Stimulated activated CD8-positive, alpha-beta memory T cell treated with anti-CD3 and anti-CD28 coated beads, Interleukin-15, amount 100 ng/mL, for 1 hour (primary cell): ENCODE results near the gene PTPRD.

Experiments
- DNase-seq: peaks from one replicate; pipeline ENCODE4 v3.0.0-alpha.2; 2020; ENCODE audit warnings: low read depth

The PTPRD gene

DNA sequence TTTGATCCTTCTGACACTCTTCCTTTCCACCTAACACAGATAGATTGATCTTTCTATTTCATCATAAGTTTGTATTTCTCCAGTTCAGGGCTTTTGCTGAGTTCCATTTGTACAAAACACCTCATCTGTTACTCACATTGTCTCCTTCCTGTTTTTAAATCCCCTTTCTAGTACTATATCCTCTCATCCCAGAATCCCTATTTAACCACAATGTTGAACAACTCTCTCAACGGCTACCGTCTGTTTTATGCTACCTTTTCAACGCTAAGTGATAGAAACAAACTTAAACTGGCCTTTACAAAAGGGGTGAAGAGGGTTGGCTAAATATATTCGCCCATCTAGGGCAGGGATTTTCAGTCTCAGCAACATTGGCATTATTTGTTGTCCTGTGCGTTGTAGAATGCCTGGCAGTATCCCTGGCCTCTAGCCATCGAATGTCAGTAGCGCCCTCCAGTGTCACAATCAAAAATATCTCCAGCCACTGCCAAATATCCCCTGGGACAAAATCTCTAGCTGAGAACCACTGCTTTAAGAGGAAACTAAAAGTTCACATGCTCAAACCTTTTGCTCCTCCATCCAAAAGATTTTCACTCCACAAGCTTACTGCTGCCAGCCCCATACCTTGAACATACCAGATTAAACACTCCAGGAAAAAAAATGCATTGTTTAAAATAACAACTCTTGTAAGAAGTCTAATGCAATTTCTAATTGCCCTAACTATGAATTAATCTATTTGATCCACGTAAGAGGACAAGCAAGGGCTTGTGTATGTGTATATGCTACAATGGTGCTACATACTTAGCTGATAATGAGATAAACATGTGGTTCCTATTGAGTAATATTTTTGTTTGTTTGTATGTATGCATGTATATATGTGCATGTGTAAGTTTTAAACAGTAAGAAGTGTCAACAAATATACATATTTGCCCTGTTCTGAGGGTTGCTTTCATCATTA, 344.0 kb downstream of the PTPRD start:
- DNase-seq, result no peak

DNA sequence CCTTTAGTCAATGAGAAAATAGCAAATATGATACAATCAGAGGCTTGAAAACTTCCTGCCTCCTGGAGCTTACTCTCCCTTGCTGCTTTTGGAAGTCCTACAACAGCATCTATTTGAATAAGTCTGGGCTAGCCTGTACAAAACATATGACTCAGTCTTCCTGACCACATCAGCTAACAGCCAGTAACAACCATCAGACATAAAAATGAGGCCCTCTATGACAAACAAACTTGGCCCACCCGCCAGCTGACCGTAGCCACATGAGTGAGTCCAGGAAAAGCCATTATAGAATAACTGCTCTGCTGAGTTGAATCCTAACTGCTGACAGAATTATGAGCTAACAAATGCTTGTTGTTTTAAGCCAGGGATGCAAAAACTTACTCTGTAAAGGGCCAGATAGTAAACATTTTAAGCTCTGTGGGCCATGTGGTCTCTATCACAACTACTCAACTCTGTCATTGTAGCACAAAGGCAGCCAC, 347.6 kb downstream of the PTPRD start:
- no peak for DNase-seq

DNA sequence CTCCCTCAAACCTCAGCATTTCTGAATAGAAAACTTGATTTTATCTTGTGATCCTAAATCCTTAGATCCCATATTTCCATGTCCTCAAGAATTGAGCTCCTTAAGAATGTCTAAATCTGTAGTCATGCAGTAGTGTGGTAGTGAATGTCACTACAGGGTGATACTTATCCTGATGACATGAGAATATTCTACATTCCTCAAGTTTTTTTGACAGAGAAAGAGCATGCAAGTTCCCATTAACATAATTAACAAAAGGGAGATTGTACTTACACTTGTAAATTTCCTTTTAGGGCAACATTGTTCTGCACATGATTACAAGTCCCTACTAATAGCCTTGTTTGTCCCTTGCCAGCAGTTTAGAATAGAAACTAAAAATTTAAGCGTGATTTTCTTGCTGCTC, 352.3 kb downstream of the PTPRD start:
- no peak for DNase-seq

DNA sequence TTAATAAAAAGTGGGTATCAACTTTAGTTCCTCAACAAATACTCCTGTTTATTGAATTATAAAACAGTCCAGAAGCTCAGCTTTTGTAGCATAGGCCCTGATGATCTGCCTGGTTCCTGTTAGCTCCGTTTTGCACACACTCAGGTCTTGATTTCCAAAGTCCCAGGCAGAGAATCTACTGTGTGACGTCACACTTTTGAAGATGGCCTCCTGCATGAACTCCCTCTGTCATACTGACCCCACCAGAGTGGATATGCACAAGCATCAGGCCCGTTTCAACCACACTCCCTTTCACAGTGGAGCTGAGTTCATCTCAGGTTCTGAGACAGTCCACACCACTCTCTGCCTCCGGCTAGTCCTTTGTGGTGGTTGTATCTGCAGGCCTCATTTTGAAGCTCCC, 353.1 kb downstream of the PTPRD start:
- no peak for DNase-seq

DNA sequence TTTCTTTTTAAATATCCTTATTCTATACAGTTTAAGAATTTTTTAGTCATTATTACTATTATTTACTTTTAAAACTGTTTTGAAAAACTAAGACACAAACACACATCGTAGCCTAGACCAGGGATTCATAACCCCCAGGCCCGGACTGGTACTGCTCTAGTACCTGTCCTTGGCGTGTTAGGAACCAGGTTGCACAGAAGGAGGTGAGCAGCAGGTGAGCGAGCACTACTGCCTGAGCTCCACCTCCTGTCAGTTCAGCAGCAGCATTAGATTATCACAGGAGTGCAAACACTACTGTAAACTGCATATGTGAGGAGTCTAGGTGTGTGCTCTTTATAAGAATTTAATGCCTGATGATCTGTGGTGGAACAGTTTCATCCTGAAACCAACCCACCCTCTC, 357.0 kb downstream of the PTPRD start:
- no peak for DNase-seq

DNA sequence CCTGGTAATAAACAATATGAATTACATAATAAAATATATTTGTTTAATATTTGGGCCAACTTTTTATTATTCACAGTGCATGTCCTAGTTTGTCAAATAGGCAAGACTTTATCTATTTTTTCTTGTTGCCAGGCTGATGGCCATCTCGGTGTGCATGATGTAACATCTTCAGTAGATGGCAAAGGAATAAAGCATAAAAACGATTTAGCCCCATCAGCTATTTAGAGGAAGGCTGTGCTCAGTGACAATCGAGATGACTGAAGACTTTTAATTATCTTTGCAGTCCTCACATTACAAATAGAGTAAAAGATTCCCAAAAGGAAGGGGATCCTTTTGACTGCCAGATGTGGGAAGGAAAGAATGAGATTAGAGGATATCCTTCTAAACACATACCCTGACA, 358.5 kb downstream of the PTPRD start:
- DNase-seq, result no peak

DNA sequence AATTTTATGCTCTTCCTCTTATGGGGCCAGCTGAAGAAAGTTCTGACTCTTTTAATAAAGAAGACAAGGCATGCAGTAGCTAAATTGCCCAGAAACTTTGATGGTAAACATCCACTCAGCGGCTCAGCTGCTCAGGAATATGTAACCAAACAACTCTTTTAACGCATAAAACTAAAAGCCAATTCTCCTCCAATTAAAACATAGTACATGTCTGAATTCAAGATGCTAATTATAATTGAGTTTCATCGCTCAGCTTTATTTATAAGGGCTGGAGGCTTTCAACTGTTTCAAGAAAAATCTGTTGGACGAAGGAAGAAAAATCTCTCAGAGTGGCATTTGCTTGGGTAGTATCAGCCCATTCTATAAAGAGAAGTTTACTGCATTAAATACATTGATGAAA, 359.5 kb downstream of the PTPRD start:
- no peak for DNase-seq

DNA sequence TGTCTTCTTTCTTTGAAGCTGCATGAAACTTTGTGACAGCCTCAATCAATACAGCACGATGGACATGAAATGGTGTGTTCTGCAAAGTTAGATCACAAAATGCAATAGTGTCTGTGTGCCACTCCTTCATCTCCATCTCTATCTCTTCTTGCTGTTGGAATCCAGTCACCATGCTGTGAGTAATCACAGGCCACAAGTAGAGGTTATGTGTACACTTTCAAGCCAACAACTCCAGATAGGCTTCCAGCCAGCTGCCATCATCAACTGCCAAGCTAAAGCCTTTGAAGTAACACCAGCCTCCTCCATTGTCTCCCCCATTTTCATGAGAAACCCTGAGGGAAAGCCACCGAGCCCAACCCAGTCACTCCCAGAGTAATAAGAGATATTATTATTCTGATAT, 360.6 kb downstream of the PTPRD start:
- DNase-seq, result no peak

DNA sequence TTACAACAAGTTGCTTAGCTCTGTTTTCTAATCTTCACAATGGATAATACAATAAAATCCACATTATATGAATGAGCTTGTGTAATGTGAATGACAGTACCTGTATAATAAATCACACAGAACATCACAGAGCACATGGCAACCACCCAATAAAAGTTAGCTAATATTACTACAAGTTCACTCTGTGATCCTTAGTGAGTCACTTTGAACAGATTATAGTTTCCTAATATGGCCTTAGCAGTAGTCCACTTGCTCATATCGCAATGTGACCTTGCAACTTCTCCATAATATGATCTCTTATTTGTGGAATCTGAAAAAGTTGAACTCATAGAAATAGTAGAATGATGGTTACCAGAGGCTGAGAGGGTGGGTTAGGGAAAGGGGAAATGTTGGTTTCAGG, 361.3 kb downstream of the PTPRD start:
- DNase-seq, result no peak

DNA sequence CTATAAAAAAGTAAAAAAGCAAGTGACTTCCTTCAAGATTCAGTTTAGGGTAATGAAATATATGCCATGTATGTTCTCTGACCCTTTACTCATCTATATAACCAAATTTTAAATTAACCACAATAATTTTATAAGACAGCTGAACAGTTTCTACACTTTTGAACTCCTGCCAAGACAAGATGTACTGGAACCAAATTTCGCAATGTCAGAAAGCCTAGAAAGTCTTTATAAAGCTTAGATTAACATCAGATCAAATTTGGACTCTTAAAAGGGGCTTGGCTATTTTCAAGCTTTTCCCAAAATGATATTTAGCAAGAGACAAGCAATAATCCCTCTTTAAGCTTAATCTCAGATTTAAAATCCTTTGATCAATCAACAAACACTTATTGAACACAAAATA, 362.6 kb downstream of the PTPRD start:
- DNase-seq, result no peak

DNA sequence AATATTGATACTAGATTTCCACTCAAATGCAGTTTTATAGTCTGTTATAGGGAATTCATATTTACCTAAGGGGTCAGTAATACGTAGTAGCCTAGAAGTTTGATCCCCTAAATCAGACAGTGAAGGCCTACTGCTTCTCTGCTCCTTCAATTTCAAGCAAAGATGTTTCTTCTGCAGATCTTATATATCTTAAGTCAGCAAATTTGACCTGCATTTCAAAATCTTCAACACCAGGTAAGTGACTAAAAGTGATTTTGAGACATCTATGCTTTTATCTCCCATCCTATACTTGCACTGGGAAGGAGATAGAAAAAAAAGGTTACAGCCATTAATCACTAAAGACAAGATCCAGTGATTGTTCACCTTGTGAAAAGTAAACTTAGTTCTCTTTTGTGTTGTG, 363.9 kb downstream of the PTPRD start:
- no peak for DNase-seq

DNA sequence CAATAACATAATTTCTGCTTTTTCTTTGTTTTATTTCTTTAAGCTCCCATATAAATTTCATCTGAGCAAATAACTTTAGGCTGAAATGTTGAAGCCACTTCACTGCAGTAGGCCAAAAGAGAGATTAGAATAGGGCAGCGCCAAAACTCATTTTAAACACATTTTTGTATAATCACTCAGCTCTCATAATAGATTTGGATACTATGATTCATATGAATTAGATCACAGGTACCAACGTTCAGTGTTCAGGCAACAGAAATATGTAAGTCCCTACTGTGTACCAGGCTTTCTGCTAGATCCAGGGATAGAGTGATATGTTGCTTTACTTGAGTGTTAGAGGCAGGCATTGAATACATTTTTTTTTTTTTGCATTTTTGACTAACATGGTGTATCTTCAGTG, 370.5 kb downstream of the PTPRD start:
- no peak for DNase-seq

DNA sequence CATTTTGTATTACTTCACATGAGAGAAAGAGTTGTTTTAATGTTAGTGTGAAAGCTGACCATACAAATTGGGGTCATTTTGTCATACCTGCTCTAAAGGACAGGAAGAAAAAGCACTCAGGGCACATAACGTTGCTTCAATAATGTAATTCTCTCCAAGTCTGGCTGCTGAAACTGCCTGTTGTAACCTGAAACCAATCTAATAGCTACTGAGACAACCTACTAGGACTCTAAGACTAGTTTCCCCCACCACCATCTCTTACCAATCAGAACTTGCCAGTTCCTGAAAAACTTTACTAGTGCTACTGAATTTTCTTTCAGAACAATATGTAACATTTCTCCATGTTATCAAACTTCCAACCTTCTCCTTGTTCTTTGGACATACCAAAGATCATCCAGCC, 374.7 kb downstream of the PTPRD start:
- no peak for DNase-seq

DNA sequence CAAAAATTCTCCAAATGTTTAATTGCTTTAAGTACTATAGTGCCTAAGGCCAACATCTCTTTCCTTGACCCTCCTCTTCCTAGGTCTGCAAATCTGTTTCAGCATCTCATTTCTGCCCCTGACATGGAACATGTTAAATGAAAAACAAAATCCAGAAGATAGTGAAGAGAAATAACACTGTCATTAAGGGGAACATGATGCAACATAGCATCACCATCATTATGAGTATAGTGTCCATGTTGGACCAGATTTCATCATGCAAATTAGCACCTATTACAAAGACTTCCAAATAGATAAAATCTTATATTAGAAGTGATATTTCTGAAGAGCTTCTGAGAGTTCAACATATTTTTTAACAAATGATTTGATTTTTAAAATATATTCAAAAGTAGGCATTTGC, 375.2 kb downstream of the PTPRD start:
- no peak for DNase-seq

DNA sequence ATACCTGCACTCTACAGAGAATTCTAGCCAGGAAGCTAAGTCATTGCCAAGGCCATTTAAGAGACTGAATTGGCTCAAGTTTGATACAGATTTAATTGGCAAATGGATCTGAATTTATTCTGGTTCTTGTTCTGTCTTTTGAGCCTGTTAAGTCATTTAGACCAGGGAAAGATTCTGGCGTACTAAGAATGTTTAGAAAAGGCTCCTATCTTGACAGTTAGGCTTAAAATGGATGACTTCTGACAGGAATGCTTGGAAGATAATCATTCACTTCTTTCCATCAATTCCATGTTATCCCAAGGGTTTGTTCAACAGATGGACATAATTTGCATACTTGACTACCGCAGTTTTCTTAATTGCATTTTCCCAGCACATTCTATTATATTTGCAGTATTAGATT, 376.6 kb downstream of the PTPRD start:
- no peak for DNase-seq

DNA sequence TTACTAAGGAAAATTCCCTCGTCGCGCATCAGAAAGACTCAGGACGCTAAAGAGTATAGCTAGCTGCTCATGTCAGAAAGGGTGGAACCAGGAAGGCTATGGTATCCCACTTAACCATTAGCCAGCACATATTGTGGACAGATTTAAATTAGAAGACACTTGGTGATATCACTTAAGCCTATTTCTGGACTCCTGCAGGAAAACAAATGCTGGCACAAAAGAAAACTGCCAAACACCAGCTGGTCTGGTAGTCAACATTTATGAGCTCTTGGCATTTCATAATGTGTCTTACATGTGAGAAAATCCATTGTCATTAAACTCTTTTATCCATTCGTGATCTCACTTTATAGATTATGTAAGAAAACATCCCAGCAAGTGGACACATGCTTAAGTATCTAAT, 377.4 kb downstream of the PTPRD start:
- DNase-seq, result no peak

DNA sequence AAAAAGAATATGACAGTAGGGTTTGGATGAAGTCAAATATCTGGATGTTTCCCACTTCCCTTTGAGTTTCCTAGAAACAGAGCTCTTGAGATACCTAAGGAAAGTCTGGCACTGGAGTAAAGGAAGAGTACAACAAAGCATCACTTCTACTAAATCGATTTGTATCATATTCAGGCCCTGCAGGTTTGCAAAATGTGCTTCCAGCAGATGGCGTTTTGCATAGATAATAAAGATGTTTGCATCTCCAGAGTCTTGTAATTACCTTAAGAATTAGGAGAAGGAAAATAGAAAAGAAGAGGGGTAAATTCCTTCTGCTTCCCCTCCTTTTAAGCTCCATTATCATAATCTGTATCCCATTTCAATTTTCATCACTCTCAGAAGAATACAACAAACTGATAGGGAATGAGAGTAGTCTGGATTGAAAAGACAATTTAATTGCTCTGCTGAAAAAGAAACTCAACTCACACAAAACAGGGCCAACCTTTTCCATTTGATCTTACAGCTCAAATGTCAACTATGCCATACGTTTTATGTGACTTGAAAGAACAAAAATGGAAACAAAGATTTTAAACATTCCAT, 380.4 kb downstream of the PTPRD start:
- DNase-seq, result no peak

DNA sequence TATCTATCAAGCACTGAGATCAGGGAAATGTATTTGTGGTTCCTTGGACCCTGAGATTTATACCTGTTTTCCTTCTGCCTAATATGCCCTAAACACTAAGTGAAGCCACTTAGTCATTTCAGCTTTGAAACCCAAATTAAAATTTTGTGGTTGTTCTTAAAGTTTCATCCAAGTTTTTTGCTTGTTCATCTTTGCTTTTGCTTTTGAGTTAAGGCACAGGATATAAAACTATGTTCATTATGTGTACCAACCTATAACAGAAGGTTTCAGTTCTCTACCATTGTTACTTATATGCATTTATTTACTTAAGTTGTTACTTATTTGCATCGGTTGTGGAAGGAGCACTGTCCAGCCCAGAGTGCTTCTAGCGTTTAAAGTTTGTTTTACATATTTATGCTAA, 382.3 kb downstream of the PTPRD start:
- no peak for DNase-seq

DNA sequence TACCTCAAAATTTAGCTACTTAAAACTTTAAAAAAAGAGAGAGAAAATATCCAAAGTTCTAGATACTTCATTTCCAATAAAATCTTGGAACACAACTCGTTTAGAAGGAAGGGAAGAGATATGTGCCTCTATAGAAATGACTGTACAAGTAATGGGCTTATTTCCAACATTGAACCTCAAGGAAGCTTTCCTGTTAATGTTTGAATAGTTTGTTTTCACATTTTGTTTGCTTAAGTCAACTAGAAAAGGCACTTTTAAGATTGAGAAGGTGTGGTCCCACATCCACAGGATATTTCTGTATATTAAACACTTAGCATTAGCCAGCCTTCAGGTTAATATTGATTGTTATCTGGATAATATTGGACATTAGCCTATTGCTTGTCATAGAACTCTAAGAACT, 384.7 kb downstream of the PTPRD start:
- no peak for DNase-seq

DNA sequence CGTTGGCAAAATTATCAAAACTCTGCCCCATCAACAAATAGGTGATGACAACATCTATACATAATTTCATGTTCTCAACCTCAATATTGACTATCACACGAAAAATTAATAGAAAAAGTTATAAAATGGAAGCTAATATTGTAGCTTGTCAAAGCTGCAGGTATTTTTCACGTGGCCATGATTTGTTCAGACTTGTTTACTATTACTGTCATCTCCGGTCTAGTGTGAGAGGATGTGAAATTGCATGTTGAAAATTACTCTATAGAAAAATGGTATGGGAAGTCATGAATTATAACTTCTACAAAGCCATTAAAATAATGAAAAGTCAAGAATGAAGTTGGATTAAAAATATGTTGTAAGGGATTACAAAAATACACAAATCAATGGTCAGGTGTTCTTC, 385.8 kb downstream of the PTPRD start:
- DNase-seq, result no peak

DNA sequence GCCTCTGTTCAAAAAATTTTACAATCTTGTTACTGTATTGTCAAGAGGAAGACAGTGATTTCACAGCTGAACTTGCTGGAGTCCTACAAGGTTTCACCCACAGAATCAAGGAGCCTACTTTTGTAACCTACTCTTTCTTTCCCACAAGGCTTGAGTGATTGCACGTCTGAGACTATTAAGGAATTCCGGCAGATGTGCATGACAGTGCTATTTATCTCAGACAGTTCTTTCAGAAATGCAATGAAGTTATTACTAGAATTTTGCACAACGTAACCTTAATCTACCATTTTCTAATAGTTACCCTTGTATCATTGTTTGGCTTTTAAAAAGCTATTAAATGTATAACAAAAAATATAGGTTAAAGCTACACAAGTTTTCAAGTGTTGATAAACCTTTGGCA, 400.1 kb downstream of the PTPRD start:
- DNase-seq, result no peak

DNA sequence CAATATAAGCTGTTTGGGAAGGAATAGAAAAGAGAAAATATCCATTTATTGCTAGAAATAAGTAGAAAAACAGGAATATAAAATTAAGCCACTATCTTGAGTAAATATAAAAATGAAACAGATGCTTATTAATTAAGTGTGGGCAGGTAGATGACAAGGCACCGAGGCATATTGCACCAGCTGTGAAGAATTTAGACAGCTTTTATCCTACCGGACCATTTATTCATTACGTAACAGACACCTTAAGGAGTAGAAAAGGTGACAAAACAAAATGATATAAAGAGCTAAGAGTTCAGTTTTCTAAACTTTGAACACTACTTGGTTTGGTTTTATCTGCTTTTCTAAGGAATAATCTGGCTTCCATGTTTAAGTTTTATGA, 404.1 kb downstream of the PTPRD start:
- DNase-seq, result no peak

DNA sequence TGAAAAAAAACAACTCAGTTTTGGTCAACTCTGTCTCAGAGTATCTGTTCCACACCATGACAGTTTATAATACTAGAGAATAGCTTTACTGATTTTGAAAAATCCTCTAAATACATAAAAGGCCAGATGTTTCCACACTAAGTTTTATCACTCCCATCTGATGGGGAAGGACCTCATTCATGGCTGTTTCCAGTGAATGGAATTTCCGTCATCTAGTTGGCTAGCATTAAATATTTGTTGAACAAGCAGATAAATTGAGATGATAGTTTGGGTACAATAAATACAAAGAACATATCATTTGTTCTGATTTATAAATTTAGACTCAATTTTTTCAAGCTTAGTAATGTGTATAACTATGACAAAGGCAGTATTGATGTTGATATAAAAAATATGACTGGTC, 408.5 kb downstream of the PTPRD start:
- DNase-seq, result no peak

DNA sequence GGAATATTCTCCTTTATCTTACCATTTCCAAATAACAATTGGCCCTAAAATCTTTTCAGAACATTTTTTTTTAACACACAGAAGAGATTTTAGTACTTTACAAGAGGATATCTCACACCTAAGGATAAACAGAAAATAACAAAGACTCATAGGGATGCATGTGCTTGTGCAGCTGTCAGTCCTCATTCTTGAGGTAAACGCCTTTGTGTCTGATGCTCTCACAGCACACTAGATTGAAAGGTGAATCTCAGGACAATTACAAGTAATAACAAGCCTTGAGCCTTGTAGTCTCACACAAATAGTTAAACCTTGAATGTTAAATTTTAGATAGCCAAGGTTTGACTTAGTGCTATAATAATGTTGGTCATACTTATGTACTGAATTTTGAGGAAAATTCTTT, 439.2 kb downstream of the PTPRD start:
- no peak for DNase-seq
